Measurements from ENCODE around the gene CHMP1B.
"Not testable (repeated sequence)": the region's sequence is repeated elsewhere in the genome, so short reads cannot be mapped to it uniquely, and the experiment has no call there.

CHMP1B gene

GRCh38 chr18:11872479-11873136 lies 21.4 kb downstream of the CHMP1B start:
- no peak for DNase-seq

DNA sequence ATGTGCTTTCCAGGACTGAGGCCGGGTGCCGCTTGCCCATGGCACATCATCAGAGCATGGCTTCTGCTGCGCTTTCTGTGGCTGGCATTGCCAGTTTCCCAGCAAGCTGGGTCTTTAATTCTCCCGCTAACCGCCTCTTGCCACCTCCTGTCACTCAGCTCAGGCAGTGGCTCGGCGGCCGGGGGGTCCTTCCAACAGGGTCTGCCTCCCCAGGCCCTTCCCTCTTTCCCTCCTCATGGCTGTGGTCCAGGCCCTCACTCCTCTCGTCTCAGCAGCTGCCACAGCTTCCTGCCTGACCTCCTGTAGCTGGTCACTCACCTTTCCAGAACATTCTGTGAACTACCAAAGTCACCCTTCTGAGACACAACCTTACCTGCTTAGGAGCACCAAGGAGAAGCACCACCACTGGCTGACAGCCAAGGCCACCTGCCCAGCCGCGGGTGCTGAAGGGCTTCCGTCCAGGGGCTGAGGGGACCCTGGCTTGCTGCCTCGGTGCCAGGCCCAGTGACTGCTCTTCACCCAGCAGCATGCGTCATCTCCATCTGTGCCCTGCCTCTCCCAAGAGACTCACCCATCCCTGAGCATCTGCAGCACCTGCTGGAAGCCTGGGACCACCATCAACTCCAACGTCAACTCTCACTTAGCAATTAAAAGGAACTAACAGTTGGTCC lies 22.6 kb downstream of the CHMP1B start:
- no peak for DNase-seq

DNA sequence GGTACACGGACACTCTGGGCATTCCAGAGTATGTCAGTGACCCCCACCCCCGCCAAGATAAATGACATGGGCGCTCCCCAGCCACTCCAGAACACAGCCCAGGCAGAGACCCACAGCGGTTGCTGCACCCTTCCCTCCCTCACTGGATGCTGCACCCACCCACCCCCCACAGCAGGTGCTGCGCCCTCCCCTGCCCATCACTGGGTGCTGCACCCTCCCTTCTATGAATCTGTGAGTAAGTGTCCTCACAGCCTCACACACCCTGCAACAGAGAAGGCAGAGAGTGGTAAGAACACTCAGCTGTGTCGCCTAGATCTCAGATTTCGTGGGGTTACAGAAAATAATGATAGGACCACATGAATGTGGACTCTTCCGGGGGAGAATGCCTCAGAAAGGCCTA lies 23.5 kb downstream of the CHMP1B start:
- DNase-seq, result no peak

DNA sequence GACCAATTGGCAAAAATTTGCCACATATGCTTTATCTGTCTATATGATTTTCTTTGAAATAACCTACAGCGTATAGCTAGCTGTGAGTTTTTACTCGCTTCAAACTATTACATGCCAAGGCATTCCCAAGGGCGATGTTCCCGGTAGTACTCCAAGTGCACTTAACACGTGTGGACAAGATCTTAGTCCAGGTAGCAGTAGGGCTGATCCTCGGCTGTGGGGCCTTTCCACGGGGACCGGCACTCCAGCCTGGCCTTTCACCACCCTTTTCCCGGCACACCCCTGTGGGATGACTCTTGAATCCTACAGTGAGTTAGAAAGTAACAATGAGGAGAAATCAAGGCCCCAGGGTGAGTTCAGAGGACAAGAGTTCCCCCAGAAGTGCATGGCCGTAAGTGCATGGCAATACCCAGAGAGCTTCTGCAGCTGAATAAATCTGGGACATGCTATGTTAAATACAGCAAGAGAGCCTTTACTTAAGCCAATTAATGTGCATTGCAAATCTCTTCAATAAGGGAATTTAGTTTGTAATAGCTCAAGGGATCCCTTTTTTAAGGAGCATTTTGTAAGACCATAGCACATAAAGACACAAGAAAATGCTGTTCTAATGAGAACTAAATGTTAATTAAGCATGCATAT lies 26.4 kb downstream of the CHMP1B start:
- DNase-seq, result no peak

DNA sequence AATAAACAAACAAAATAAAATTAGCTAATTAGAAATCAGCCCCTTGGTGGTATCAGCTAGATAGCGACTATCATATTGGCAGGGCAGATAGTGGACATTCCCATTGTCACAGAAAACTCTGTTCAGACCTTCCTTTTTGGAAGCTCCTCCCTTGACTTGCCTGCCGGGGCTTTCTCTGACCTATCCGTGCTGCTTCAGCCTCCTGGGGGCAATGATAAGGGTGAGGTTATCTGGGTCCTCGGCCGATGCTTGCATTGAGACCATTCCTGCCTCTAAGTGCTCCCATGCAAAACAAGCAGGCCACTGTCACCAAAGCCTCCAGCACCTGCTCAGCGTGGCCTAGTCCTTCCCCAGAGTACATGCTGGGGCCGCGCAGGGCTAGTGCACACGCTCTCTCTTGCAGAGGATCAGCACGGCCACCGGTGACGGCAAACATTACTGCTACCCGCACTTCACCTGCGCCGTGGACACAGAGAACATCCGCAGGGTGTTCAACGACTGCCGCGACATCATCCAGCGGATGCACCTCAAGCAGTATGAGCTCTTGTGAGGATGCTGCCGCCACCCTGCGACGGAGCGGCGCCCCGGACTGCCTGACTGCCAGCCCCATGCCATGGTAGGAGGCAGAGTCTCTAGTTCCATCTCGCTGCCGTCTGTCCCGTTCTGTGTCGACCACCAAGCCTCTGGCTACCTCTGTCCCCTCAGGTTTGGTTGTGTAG lies 29.5 kb downstream of the CHMP1B start:
- DNase-seq, result no peak

GRCh38 chr18:11882636-11883035 lies 31.4 kb downstream of the CHMP1B start:
- no peak for DNase-seq

- no peak for DNase-seq
These were observed 31.9 kb downstream of the CHMP1B start for GRCh38 chr18:11883153-11883552.

DNA sequence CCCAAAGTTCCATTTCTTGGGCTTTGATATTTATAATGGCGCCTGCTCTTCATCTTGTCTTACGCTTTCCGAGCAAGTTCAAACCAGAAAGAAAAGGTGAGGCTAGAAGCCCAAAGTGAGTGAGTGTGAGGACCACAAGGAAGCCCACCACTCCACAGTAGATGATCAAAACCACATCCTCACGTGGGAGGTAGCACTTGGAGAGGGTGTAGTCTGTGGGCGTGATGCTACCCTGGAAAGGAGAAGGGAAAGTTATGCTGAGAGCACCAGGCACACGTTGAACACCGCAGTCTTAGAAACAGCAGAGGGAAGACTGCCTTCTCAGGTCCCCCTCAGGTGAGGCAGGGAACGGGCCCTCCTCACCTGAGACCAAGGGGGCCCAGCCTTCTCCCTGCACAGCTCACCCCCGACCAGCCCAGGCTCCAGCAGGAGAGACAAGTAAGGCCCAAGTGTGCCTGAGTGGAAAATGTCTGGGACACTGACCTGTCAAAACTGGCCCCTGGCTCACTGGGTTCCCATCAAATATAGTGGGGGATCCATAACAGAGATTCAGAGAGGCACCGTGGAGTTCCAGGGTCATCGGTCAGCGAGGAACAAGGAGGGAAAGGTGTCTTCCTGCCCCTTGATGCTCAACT lies 33.3 kb downstream of the CHMP1B start:
- no peak for DNase-seq

- DNase-seq, result no peak
These were observed 34.2 kb downstream of the CHMP1B start for GRCh38 chr18:11885278-11885947.

- no peak for DNase-seq
These were observed 35.4 kb downstream of the CHMP1B start for GRCh38 chr18:11886577-11887110.

DNA sequence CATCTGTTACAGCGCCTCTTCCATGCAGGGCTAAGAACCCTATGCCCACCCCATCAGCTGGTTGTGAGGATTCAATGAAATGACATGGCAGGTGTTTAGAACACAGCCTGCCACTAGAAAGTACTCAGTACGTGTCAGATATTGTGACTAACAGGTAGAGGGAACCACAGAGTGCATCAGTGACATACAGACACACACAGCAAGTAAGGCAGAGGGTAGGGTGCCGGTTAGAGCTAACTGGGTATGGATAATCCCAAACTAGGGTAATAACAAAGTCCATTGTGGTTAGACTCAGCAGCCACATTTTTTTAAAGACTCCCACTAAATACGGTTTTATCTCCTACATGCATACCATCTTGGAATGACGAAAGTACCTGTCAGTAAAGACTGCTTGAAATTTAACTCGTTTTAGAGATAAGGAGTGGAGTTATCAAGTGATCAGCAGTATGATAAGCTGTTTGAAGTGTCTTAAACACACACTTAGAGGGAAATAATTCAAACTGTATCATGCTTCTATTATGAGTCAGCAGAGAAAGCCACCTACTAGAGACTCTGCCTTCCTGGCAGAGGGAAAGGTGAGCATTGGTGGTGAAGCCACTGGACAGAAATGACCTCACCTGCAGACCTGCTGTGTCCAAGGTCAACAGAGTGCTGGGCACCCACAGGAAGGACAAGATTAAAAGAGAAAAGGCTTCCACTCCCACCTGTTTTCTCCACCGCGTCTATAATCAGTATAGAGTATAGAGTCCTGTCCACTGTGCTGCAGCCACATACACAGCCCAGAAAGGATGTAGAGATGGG lies 36.3 kb downstream of the CHMP1B start:
- DNase-seq, result no peak

GRCh38 chr18:11888726-11889125 lies 37.5 kb downstream of the CHMP1B start:
- DNase-seq, result no peak

DNA sequence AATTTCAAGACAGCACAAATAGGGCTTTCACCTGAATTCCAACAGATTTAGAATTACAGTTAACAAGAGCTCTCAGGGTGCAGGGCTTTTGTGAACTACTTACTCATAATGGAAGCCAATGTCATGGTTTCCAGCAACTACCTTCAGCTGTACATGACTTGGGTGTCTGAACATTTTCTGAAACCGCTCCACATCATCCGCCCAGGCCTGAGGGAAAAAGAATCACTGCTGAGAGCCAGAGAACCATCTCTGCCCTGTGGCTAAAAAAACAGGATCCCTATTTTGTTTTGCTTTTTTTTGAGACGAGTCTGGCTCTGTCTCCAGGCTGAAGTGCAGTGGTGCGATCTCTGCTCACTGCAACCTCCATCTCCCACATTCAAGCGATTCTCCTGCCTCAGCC lies 38.1 kb downstream of the CHMP1B start:
- no peak for DNase-seq

DNA sequence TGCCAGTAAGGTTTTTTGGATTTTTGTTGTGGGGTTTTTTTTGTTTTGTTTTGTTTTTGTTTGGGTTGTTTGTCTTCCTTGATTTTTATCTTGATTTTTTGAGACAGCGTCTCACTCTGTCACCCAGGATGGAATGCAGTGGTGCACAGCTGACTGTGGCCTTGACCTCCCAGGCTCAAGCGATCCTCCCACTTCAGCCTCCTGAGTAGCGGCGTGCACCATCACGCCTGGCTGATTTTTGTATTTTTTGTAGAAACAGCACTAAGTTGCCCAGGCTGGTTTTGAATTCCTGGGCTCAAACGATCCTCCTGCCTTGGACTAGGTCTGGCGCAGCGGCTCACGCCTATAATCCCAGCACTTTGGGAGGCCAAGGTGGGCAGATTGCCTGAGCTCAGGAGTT lies 40.5 kb downstream of the CHMP1B start:
- no peak for DNase-seq

DNA sequence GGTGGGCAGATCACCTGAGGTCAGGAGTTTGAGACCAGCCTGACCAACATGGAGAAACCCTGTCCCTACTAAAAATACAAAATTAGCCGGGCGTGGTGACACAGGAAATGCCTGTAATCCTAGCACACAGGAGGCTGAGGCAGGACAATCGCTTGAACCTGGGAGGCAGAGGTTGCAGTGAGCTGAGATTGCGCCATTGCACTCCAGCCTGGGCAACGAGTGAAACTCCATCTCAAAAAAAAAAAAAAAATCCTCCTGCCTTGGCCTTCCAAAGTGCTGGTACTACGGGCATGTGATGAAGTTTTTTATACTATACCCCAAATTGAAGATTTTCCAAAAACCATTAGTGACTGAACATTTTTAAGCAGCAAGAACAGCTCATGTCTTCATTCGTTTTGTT lies 41.2 kb downstream of the CHMP1B start:
- DNase-seq, result not testable (repeated sequence)

DNA sequence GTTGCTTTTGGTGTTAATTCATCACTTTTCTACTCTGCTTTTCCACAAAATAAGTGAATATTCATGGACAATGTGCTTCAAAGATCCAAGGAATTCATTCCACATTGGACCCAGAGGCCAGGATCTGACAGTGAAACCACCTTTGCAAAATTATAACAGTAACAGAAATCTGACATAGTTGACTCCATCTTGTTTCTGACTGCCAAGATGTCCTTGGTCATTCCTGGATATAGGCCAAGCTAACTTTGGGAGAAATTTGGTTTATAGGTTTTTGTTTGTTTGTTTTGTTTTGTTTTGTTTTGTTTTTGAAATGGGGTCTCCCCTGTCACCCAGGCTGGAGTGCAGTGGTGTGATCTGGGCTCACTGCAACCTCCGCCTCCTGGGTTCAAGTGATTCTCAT lies 46.6 kb downstream of the CHMP1B start:
- DNase-seq, result no peak

- DNase-seq, result no peak
These were observed 47.9 kb downstream of the CHMP1B start for GRCh38 chr18:11899063-11899462.

DNA sequence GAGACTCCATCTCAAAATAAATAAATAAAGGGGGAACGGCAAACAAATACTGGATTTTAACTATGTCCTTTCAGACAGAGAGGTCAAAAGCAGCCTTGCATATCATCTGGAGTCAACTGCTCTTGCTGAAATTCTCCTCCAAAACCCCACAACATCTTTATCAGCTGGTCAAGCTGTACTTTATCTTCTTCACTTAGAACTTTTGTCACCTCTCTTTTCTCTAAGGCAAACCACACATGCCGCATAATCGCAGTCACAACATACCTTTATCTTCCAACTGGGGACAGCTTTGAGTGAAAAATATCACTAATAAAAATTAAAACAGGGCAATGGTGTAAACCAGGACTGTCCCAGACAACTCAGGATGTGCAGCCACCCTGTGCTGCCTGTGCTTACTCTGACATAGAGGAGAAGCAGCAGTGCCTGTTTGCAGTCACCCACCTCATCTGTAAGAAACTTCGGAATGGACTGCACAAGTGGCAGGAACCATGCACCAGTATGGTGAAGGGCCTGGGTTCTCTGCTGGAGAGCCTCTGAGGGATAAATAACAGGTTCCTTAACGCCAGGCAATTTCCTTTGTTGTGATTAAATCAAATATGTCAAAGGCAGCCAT lies 50.7 kb downstream of the CHMP1B start:
- no peak for DNase-seq

- no peak for DNase-seq
These were observed 51.5 kb downstream of the CHMP1B start for GRCh38 chr18:11902522-11903292.

All from GDM1 (cell line).